ENCODE data around the gene PDSS1.
"Not testable (repeated sequence)": the region's sequence is repeated elsewhere in the genome, so short reads cannot be mapped to it uniquely, and the experiment has no call there.

Gene PDSS1

DNA sequence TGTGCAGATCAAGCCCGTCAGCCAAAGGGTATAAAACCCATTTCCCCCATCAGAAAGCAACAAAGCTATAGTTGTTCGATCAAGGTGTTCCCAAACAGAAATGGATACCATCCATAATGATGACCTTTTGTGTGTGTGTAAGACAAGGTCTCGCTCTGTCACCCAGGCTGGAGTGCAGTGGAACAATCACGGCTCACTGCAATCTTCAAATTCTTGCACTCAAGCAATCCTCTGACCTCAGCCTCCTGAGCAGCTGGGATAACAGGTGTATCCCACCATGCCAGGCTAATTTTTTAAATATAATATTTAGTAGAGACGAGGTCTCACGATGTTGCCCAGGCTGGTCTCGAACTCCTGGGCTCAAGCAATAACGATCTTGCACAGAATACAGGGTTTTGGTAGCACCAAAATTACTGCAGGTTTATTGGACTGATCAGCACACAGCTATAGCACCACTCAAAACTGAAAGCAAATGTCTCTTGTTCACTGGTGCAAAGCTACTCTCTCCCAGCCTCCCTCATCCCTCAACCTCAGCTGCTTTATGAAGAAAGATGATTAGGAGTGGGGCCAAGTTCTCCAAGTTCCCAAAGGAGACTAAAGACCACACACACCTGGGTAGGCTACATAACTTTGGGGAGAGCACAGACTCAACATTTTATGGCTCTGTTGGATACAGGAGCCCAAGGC lies 82.7 kb downstream of the PDSS1 start:
- Histone ChIP-seq H3K36me3 (ENCODE audit: insufficient read depth) (no peaks in the 10 kb centered on the region), H3K9ac (no peak overlapping the region), H4K20me1 (ENCODE audit: insufficient read depth) (peaks cover 19% of the 10 kb centered on the region; the same call in 1 of the 2 replicates), H3K27me3 (ENCODE audit: insufficient read depth, low read depth) (no peaks in the 10 kb centered on the region), H2AFZ (ENCODE audit: low read depth) (no peak overlapping the region), H3K4me1 (ENCODE audit: low read depth, poor library complexity, severe bottlenecking) (peaks cover 62% of the 10 kb centered on the region), H3K79me2 (ENCODE audit: insufficient read depth, low read depth) (peaks cover 78% of the 10 kb centered on the region; the same call in 1 of the 2 replicates), H3K4me3 (IDR thresholded peaks at IDR 0.05; ENCODE audit: insufficient read depth, low read depth, low read length) (no peak overlapping the region), H3K4me2 (0 out of 2 replicates have a peak overlapping the region, but pooled peaks have one; percentile 2), H3K27ac (no peak overlapping the region)
- TF ChIP-seq, protein P1, sequence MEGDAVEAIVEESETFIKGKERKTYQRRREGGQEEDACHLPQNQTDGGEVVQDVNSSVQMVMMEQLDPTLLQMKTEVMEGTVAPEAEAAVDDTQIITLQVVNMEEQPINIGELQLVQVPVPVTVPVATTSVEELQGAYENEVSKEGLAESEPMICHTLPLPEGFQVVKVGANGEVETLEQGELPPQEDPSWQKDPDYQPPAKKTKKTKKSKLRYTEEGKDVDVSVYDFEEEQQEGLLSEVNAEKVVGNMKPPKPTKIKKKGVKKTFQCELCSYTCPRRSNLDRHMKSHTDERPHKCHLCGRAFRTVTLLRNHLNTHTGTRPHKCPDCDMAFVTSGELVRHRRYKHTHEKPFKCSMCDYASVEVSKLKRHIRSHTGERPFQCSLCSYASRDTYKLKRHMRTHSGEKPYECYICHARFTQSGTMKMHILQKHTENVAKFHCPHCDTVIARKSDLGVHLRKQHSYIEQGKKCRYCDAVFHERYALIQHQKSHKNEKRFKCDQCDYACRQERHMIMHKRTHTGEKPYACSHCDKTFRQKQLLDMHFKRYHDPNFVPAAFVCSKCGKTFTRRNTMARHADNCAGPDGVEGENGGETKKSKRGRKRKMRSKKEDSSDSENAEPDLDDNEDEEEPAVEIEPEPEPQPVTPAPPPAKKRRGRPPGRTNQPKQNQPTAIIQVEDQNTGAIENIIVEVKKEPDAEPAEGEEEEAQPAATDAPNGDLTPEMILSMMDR (conservative IDR thresholded peaks at IDR 0.05; ENCODE audit: low read depth, low read length), result no peak

DNA sequence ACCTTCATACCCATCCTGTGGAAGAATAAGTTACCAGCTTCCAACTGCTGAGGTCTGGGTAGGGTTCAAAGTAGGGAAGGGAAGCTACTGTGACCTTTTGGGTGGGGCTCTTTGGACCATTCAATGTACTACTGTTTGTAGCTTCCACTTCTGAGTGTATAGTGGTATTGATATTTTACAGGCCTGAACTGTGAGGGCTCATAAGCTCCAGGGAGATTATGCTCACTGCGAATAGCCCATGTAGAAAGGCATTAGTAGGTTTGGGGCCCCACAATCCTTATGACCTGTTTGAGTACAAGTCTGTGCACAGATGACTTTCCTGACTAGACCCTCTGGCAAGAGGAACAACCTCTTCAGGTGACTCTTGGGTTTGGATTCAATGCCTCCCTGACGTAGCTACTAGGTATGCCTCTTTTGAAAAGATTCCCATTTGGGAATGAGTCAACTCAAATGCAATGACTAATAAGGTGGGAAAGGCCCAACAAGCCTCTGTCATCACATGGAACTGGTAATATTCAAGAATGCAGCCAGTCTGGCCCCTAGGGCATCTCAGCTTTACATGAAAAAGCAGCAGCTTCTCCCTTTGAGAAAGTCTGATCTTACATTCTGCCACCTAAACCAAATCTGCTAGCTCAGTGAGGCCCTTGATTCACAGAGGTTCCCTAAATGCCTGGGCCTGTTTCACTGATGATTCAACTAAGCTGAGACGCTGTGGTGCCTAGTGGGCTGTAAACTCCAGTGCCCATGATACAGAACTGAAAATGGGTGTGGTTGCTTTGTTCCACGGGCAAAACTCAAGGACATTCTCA lies 83.5 kb downstream of the PDSS1 start:
- Histone ChIP-seq H3K4me2 (0 out of 2 replicates have a peak overlapping the region, but pooled peaks have one; percentile 2), H3K4me3 (IDR thresholded peaks at IDR 0.05; ENCODE audit: insufficient read depth, low read depth, low read length) (no peak overlapping the region), H2AFZ (ENCODE audit: low read depth) (no peak overlapping the region), H3K36me3 (ENCODE audit: insufficient read depth) (no peaks in the 10 kb centered on the region), H4K20me1 (ENCODE audit: insufficient read depth) (peaks cover 19% of the 10 kb centered on the region; the same call in 1 of the 2 replicates), H3K27ac (no peak overlapping the region), H3K4me1 (ENCODE audit: low read depth, poor library complexity, severe bottlenecking) (peaks cover 61% of the 10 kb centered on the region), H3K27me3 (ENCODE audit: insufficient read depth, low read depth) (no peaks in the 10 kb centered on the region), H3K79me2 (ENCODE audit: insufficient read depth, low read depth) (peaks cover 77% of the 10 kb centered on the region), H3K9ac (no peak overlapping the region)
- TF ChIP-seq, protein P1 (conservative IDR thresholded peaks at IDR 0.05; ENCODE audit: low read depth, low read length), result no peak

DNA sequence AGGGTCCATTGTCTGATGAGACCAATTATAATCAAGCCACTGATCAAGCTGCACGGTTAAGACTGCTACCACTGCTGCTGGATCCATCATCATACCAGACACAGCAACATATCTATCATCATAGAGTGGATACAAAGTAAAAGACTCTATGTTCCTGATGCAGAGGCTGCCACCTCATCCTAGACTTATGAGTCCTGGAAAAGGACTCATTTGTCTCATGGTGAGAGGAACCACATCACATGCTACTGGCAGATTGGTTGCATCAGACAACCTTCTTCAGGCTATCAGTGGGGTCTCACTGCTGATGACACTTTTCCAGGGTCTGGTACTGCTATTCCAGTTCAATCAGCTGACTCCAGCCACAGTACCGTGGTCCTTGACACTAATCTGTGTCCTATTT lies 84.3 kb downstream of the PDSS1 start:
- Histone ChIP-seq H3K36me3 (ENCODE audit: insufficient read depth) (no peaks in the 10 kb centered on the region), H4K20me1 (ENCODE audit: insufficient read depth) (peaks cover 19% of the 10 kb centered on the region; the same call in 1 of the 2 replicates), H3K4me1 (ENCODE audit: low read depth, poor library complexity, severe bottlenecking) (peaks cover 59% of the 10 kb centered on the region), H2AFZ (ENCODE audit: low read depth) (no peak overlapping the region), H3K4me3 (IDR thresholded peaks at IDR 0.05; ENCODE audit: insufficient read depth, low read depth, low read length) (no peak overlapping the region), H3K27me3 (ENCODE audit: insufficient read depth, low read depth) (no peaks in the 10 kb centered on the region), H3K27ac (no peak overlapping the region), H3K4me2 (no peak overlapping the region), H3K79me2 (ENCODE audit: insufficient read depth, low read depth) (peaks cover 84% of the 10 kb centered on the region), H3K9ac (no peak overlapping the region)
- TF ChIP-seq, protein P1 (conservative IDR thresholded peaks at IDR 0.05; ENCODE audit: low read depth, low read length), result no peak

DNA sequence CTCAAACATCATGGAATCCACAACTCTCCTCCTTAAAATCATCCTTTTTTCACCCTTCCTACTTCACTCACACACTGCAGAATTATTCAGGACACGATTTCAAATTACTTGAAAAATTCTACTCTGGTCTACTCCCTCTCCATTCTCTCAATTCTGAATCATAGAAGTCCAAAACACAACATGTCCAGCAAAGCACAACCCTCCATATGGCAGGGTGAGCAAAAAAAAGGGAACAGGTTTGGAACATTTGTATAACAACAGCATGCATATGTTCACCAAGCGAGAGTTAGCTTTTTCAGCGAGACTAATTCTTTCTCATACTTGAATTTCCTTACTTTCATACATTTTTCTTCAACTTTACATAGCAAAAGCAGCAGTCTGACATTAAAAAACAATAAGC lies 89.9 kb downstream of the PDSS1 start:
- Histone ChIP-seq H3K27me3 (ENCODE audit: insufficient read depth, low read depth) (no peaks in the 10 kb centered on the region), H3K4me2 (no peak overlapping the region), H3K4me3 (IDR thresholded peaks at IDR 0.05; ENCODE audit: insufficient read depth, low read depth, low read length) (no peak overlapping the region), H3K9ac (no peak overlapping the region), H3K27ac (no peak overlapping the region), H3K36me3 (ENCODE audit: insufficient read depth) (no peaks in the 10 kb centered on the region), H3K4me1 (ENCODE audit: low read depth, poor library complexity, severe bottlenecking) (peaks cover 7% of the 10 kb centered on the region), H3K79me2 (ENCODE audit: insufficient read depth, low read depth) (peaks cover 70% of the 10 kb centered on the region), H2AFZ (ENCODE audit: low read depth) (no peak overlapping the region), H4K20me1 (ENCODE audit: insufficient read depth) (no peaks in the 10 kb centered on the region; the same call in 1 of the 2 replicates)
- TF ChIP-seq, protein P1 (conservative IDR thresholded peaks at IDR 0.05; ENCODE audit: low read depth, low read length), result no peak

DNA sequence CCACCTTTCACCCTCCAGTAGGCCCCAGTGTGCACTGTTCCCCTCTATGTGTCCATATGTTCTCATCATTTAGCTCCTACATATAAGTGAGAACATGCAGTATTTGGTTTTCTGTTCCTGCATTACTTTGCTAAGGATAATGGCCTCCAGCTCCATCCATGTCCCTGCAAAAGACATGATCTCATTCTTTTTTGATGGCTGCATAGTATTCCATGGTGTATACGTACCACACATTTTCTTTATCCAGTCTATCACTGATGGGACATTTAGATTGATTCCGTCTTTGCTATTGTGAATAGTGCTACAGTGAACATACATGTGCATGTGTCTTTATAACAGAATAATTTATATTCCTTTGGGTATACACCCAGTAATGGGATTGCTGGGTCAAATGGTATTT lies 92.3 kb downstream of the PDSS1 start:
- not testable (repeated sequence) for H3K4me3 ChIP-seq (IDR thresholded peaks at IDR 0.05; ENCODE audit: insufficient read depth, low read depth, low read length); H3K9ac ChIP-seq; H3K36me3 ChIP-seq (ENCODE audit: insufficient read depth); H3K4me2 ChIP-seq; H3K4me1 ChIP-seq (ENCODE audit: low read depth, poor library complexity, severe bottlenecking); H3K27ac ChIP-seq; H3K27me3 ChIP-seq (ENCODE audit: insufficient read depth, low read depth); H4K20me1 ChIP-seq (ENCODE audit: insufficient read depth); H2AFZ ChIP-seq (ENCODE audit: low read depth)
- peaks cover 81% of the 10 kb centered on the region for H3K79me2 ChIP-seq (ENCODE audit: insufficient read depth, low read depth)
